Glomerular visceral epithelial cell (primary cell): ENCODE measurements around the gene SPATA33.
"Not testable (repeated sequence)": the region's sequence is repeated elsewhere in the genome, so short reads cannot be mapped to it uniquely, and the experiment has no call there.

Experiments used
- DNase-seq: peaks from one replicate; pipeline ENCODE4 v3.0.0-alpha.2; 2016; ENCODE audit errors: extremely low spot score

SPATA33 gene

DNA sequence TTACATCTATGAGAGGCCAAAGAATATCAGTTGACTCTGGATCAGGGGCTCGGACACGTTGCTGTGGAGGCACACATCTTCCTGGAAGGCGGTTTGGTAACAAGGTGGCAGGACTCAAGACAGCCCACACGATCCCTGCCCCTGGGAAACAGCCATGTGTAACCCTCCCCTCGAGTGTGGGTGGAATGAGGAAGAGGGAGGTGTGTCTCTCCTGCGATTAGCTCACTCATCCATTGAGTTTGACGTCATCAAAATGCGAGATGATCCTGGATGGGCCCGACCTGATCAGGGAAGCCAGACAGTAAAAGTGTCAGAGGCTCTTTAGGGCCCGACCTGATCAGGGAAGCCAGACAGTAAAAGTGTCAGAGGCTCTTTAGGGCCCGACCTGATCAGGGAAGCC is 6.6 kb downstream of the SPATA33 start:
- DNase-seq, result not testable (repeated sequence)

DNA sequence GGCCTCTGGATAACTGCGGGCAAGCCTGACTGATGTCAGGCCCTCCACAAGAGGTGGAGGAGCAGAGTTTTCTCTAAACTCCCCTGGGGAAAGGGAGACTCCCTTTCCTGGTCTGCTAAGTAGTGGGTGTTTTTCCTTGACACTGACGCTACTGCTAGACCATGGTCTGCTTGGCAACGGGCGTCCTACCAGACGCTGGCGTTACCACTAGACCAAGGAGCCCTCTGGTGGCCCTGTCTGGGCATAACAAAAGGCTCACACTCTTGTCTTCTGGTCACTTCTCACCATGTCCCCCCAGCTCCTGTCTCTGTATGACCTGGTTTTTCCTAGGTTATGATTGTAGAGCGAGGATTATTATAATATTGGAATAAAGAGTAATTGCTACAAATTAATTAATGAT is 9.4 kb downstream of the SPATA33 start:
- not testable (repeated sequence) for DNase-seq

DNA sequence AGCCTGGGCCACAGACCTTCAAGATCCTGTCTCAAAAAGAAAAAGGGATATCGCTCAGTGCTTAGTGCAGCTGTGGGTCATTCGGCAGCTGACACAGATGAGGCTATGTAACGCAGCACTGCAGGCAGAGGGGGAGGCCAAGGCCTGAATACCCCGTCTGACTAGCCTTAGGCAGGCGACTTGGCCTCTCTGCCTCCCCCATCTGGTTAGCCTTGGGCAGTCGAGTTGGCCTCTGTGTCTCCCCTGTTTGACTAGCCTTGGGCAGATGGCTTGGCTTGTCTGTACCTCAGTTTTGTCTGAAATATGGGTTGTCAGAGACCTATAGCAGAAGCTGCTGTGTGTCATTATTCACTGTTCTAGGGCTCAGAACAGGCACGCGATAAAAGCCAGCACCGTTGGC is 10.0 kb downstream of the SPATA33 start:
- DNase-seq, result no peak

DNA sequence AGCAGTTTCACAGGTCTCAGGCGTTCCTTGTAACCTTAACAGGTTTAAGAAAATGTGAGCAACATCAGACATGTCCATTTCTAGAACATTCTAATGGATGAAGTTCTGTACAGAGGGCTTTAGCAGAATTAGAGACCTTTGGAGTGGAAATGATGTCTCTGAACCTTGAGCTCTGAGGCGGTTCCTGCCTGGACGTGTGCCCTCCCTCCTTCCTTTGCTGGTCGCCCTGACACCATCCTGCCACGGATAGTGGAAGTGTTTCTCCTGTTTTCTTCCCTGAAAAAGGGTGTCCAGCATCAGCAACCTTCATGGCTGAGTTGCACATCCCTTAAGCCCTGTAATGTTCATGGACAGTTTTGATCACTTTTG is 11.1 kb downstream of the SPATA33 start:
- no peak for DNase-seq

DNA sequence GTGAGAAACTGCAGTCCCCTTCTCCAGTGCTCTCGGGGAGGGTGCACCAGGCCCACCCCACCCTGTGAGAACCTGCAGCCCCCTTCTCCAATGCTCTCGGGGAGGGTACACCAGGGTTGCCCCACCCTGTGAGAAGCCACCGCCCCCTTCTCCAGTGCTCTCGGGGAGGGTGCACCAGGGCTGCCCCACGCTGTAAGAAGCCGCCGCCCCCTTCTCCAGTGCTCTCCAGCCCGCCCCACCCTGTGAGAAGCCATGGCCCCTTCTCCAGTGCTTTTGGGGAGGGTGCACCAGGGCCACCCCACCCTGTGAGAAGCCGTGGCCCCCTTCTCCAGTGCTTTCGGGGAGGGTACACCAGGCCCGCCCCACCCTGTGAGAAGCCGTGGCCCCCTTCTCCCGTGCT is 12.1 kb downstream of the SPATA33 start:
- no peak for DNase-seq

DNA sequence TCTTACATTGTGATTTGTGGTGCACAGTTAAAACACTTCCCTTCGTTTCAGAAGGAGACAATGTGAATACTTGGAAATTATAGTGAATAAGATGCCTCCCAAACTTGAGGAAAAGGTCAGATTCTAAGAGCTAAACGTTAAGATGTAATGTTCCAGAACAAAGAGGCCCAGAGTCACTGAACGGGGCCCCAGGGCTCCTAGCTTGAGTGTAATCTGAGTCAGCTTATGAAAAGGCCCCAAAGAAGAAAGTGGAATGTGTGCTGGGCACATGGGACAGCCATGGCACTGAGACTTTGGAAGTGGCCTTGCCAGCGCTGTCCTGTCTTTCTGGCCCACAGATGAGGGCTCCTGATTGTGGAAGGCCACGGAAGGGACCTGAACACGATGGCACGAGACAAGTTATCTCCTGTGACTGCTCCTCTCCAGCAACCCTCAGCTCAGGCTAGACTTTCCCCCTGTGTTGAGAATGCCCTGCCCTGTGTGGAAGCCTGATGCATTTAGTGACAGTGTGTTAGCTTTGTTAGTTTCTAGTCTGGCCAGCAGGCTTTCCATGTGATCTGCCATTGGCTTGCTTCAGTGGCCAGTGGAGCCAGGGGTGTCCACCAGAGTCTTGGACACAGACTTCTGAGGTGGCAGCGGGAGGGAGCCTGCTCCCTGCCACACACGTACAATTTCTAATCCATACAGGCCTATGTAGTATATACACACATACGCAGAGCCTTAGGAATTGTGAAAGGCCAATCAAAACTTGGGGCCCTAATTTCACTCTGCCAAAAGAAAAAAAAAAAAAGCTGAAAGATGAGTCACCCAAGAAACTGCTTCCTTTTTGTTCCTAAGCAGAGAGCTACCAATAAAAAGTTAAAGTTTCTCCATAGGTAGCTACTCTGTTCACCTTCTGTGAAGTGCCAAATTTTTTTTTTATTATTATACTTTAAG is 13.1 kb downstream of the SPATA33 start:
- DNase-seq, result no peak

DNA sequence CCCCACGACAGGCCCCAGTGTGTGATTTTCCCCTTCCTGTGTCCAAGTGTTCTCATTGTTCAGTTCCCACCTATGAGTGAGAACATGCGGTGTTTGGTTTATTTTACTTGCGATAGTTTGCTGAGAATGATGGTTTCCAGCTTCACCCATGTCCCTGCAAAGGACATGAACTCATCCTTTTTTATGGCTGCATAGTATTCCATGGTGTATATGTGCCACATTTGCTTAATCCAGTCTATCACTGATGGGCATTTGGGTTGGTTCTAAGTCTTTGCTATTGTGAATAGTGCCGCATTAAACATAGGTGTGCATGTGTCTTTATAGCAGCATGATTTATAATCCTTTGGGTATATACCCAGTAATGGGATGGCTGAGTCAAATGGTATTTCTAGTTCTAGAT is 13.9 kb downstream of the SPATA33 start:
- DNase-seq, result not testable (repeated sequence)

DNA sequence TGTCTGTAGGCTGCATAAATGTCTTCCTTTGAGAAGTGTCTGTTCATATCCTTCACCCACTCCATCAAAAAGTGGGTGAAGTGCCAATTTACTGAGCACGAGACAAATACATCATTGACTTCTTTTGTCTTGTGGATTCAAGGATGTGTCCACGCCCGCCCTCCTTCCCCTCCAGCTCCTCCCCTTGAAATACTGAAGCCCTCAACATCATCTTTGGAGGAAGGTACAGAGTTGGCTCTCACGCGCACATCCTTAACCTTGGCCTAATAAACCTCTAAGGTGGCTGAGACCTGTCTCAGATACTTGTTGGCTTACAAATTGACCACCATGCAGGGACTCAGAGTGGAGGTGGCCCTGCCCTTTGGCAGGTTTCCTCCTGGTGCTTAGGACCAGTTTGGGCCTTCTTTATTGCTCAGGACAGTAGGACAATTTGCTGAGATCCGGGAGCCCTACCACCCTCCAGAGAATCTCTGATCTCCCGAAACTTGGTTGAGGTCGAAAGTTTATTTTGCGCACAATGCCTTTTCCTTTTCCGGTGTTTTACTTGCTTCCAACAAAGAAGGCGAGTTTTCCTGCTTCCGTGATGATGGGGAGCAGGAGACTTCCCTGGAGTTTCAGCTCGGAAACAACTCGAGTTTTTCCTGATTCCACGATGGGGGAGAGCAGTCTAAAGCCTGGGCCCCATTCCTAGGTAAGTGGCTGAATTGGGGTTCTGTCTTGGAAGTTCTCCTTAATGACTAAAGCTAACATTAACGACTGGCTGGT is 14.7 kb downstream of the SPATA33 start:
- DNase-seq, result no peak

DNA sequence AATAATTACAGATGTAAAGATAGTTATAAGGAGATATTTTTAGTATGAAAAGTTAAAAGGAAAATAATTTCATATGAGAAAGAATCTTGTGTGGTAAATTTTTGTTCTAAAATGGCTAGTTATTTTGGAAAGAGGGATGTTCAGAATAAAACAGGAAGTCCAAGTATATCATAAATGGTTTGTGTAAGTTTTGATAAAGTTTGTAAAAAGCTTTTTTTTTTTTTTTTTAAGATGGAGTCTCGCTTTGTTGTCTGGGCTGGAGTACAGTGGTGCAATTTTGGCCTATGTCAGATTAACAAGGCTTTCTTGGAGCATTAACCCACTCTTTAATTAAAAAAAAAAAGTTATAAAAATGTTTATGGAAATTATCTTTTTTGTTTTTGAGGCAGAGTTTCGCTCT is 20.6 kb downstream of the SPATA33 start:
- DNase-seq, result no peak

DNA sequence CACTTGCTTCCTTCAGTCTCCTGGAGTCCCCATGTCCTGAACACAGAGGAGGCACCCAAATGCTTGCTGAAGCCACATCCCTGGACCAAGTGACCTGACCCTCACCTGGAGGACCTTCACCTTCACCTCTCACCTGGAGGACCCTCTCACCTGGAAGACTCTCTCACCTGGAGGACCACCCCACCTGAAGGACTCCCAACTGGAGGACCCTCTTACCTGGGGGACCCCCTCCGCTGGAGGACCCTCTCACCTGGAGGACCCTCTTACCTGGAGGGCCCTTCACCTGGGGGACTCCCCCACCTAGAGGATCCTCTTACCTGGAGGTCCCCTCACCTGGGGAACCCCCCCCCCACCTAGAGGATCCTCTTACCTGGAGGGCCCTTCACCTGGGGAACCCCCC is 28.3 kb downstream of the SPATA33 start:
- no peak for DNase-seq

DNA sequence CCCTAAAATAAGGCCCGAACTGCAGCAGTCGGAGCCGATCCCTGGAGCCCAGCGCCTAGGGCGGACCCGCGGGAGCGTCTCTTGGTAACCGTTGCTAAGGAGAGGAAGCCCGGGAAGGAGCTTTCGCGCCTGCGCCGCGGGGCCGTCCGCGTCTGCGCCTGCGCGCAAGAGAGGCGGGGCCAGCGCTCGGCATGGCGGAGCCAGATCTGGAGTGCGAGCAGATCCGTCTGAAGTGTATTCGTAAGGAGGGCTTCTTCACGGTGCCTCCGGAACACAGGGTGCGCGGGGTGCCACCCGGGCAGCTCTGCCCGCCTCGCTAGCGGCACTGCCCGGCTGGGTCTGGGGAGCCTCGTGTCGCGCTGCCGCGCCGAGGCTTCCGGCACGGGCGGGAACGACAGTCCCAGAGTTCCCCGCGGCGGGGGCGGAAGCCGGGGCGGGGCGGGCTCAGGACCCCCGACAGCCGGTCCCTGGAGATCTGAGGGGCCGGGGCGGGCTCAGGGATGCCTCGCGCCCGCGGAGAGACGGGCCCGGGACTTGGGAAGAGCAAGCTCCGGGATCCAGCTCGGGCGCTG is 29.0 kb downstream of the SPATA33 start, which contains the start of gene CDK10:
Gene CDK10, plus strand, starts transcription at position 170 of the 572 bp plus-strand sequence. Its CDS starts 22 bp downstream, at position 192.
- DNase-seq, result peak; percentile 89

DNA sequence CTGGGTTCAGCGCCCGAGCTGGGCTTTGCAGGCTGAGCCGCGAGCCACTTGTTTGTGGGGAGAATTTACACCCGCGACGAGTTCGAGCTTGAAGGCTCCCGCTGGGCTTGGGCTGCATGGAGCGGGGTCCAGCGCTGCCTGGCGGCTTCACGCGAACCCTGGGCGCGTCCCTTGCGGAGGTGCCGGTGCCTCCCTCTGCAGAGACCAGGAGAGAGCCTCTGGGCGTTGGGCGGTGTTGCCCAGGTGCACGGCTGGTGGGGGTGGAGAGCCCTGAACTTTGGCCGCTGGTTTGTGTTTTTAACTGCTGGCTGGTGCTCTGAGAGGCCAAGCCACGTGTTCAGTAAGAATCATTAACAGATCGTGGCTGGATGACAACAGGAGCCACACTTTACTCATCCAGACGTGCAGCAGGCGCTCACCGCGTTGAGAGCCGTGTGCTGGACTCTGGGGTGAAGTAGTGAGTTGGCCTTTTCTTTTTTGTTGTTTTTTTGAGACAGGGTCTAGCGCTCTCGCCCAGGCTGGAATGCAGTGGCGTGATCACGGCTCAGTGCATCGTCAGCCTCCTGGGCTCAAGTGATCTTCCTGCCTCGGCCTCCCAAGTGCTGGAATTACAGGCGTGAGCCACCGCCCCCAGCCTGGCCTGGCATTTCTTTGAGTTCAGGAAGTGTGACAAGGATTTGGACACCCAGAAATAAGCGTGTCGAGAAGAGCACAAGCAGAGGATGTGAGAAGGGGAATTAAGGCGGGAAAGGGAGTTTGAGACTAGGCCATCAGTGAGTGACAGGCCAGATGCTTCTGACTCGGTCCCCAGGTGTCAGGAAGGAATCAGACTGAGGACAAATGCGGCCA is 29.7 kb downstream of the SPATA33 start:
- peak; percentile 87 for DNase-seq

DNA sequence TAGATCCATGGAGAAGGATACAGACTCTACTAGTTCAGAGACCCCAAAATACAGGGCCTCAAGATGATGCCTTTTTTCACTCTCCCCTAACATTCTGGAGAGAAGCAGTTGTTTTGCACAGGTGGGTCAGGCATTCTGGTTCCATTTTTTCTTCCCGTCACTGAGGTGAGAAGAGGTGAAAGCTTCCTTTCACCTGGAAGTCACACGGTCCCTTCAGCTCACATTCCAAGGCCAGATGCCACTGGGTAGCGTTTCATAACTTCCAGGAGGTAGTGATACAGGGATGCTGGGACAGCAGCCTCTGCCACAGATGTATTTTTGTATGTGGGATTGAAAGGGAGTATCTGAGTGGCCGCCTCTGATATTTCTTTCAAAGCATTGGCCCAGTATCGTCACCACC is 30.8 kb downstream of the SPATA33 start:
- no peak for DNase-seq

DNA sequence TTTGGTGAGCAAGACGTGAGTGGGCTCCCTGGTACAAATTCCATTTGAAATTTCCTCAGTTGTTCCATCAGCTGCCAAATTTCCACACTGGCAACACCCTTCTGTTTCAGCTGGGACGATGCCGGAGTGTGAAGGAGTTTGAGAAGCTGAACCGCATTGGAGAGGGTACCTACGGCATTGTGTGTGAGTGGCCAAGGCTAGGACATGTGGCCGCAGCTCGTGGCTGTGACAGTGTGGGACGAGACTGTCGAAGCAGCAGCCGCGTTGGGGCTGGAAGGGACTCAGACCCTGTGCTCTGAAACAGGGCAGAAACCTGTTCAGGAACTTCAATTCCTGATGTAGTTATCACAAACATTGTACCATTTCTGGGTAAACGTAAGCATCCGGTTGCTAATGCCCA is 31.5 kb downstream of the SPATA33 start:
- no peak for DNase-seq

DNA sequence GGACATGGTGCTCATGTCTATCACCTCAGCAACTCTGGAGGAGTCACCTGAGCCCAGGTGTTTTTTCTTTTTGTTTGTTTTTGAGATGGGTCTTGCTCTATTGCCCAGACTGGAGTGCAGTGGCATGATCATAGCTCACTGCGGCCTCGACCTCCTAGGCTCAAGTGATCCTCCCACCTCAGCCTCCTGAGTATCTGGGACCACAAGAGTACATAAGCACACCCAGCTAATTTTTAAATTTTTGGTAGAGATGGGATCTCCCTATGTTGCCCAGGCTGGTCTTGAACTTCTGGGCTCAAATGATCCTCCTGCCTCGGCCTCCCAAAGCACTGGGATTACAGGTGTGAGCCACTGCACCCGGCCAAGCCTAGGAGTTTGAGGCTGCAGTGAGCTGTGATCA is 32.0 kb downstream of the SPATA33 start:
- DNase-seq, result not testable (repeated sequence)

DNA sequence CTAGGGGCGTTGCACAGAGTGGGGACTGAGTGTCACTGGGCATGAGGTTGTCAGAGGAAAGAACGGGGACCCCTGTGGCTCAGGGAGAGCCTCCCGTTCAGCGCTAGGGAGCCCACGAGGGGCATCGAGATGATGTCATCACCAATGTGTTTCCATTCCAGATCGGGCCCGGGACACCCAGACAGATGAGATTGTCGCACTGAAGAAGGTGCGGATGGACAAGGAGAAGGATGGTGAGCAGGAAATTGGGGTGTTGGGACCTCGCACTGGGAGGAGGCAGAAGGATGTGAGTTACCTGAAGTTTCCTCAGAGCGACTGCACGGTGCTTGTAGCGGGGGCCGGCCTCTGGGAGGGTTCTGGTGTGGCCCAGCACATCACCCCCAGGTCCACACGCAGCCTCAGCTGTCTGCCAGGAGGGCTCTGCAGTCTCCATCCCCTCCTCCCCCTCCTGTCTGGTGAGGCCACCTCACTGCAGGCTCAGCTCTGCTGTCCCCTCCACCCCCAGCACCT is 32.8 kb downstream of the SPATA33 start:
- no peak for DNase-seq

DNA sequence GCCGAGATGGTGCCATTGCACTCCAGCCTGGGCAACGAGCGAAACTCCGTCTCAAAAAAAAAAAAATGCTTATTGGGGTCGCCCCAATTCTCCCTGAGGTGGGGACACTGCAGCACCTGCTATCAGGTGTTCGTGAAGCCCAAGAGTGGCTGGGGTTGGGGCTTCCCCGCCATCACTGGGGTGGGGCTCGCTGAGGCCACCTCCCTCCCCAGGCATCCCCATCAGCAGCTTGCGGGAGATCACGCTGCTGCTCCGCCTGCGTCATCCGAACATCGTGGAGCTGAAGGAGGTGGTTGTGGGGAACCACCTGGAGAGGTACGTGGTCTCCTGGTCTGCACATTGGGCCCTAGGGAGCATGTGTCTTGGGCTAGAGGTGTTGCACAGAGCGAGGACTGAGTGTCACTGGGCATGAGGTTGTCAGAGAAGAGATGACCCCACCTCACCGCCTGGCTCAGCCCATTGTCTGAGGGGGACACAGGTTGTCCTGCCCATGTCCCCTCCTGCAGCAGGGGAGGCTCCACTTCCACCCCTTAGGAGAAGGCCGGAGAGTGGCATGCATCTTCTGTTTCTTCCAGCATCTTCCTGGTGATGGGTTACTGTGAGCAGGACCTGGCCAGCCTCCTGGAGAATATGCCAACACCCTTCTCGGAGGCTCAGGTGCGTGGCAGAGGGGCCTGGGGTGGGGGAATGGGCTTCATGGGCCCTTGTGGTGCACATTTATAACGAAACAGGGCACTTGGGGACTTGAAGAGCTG is 33.8 kb downstream of the SPATA33 start:
- no peak for DNase-seq

DNA sequence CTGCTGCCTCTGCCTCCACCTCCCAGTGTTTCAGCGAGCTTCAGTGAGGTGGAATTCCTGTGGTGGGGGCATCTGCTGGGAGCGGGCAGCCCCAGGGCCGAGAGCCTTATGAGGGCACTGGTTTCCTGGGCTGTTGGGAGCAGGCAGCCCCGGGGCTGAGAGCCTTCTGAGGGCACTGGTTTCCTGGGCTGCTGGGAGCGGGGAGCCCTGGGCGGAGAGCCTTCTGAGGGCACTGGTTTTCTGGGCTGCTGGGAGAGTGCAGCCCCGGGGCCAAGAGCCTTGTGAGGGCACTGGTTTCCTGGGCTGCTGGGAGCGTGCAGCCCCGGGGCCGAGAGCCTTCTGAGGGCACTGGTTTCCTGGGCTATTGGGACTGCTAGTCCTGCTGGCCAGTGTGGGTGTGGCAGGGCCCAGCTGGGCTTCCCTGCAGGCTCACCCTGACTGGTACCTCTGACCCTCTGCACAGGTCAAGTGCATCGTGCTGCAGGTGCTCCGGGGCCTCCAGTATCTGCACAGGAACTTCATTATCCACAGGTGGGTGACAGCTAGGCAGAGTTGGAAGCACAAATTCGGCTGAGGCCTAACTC is 34.4 kb downstream of the SPATA33 start:
- DNase-seq, result no peak

DNA sequence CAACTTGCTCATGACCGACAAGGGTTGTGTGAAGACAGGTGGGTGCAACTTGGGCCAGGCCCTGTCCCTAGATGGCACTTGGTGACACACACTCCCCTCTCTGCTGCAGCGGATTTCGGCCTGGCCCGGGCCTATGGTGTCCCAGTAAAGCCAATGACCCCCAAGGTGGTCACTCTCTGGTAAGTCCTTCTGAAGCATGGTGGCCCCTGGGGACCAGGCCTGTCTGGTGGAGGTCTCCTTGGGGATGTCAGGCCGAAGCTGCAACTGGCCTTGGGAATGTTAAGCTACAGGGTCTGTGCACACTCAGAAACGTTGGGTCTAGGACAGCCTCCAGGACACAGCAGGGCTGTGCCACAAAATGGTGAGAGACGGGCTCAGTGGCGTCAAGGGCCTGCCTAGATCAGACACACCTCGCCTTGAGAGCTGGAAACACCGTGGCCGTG is 35.7 kb downstream of the SPATA33 start:
- no peak for DNase-seq
